GM21360 (cell line): Measurements from ENCODE around the gene CLDN15.
"Not testable (repeated sequence)": the region's sequence is repeated elsewhere in the genome, so short reads cannot be mapped to it uniquely, and the experiment has no call there.

ENCODE experiments used
- ATAC-seq: cut with Tn5 transposase; IDR thresholded peaks from one replicate; pipeline ENCODE4 v1.9.1; 2021; ENCODE audit warnings: mild to moderate bottlenecking, moderate library complexity; ENCODE audit not compliant: unreplicated experiment

Gene CLDN15

DNA sequence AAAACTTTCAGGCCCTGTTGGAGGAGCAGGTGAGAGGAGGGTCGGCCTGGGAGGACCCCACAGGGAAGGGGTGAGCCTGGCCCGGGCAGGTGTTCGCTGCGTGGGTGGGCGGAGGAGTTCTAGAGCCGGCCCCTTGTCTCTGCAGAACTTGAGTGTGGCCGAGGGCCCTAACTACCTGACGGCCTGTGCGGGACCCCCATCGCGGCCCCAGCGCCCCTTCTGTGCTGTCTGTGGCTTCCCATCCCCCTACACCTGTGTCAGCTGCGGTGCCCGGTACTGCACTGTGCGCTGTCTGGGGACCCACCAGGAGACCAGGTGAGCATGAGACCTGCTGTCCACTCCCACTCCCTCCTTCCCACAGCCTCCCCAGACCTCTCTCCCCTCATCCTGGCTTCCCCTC lies 14.1 kb downstream of the CLDN15 start:
- no peak for ATAC-seq

GRCh38 chr7:101222275-101222830 lies 15.2 kb downstream of the CLDN15 start:
- ATAC-seq, result no peak

GRCh38 chr7:101220295-101220694 lies 17.3 kb downstream of the CLDN15 start:
- ATAC-seq, result no peak

DNA sequence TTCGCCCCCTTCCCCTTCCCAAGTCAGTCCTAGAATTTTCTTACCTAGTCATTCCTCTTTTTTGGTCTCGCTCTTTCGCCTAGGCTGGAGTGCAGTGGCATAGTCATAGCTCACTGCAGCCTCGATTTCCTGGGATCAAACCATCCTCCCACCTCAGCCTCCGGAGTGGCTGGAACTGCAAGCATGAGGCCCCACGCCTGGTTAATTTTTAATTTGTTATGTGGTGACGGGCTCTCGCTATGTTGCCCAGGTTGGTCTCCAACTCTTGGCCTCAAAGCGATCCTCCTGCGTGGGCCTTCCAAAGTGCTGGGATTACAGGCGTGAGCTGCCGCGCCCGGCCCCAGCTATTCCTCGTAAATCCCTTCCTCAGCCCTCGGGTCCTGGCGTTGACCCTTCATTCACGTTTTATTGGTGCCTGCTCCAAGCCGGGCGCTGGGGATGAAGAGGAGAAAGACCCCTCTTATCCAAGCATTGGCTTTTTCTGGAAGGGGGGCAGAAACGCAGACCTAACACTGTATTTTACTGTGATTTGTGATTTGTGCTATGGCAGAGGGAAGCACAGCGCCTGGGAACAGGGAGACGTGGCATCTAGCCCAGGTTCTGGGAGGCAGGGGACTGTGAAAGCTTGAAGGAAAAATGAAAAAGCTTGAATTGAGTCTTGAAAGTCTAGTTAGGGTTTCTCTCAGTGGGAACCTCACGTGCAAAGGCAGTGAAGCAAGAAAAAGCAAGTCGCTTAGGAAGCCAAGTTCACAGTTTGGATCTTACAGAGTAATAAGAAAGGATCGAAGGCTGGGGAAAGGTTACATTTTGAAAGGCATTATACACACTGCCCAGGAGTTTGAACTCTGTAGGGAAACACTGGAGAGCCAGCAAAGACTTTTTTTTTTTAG lies 19.1 kb downstream of the CLDN15 start:
- ATAC-seq, result no peak

- peak; percentile 56 for ATAC-seq
These were observed 20.0 kb downstream of the CLDN15 start, which contains the start of the genes PLOD3 and ZNHIT1 for GRCh38 chr7:101217388-101218235. Gene PLOD3 (minus strand): TSS chr7:101217581. CDS start chr7:101217274, 307 bp downstream. Gene ZNHIT1 (plus strand): TSS chr7:101218165. CDS start chr7:101218196, 31 bp downstream.

GRCh38 chr7:101216860-101217387 lies 20.7 kb downstream of the CLDN15 start:
- ATAC-seq, result peak; percentile 20

- ATAC-seq, result no peak
These were observed 21.4 kb downstream of the CLDN15 start for GRCh38 chr7:101216001-101216859.

DNA sequence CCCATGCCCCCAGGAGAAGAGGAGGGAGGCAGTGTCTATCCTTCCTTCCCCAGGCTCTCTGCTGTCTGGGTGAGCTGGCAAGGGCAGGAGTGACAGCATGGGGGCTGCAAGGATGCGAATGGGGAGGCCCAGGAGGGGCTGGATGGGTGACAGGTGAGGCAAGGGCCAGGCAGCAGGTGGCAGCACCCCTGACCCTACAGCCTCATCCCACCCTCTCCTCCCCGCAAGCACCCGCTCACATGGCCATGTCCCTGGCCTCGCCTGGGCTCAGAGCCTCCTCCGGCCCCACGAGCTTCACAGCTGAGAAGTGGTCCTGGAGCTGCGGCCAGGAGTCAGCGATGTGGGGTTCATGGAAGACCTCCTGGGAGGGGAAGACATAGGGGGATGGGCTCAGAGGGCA lies 25.6 kb downstream of the CLDN15 start:
- ATAC-seq, result no peak

GRCh38 chr7:101211501-101211900 lies 26.1 kb downstream of the CLDN15 start:
- ATAC-seq, result no peak

DNA sequence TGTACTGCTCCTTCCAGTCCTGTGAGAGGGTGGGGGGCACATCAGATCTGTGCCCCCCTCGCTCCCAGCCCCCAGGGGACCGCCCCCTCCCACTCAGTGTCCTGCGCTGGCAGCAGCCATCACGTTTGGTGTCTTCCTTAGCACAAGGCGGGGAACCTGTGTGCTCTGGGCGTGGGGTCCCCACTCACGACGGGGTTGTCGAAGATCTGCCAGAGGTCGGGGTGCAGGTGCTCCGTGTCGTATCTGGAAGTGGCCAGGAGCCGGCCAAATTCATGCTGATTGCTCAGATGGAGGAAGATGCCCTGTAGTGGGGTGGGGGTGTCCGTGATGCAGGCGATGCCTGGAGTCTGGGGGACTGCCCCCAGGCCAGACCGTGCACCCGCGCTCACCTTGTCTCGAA lies 27.5 kb downstream of the CLDN15 start:
- no peak for ATAC-seq

DNA sequence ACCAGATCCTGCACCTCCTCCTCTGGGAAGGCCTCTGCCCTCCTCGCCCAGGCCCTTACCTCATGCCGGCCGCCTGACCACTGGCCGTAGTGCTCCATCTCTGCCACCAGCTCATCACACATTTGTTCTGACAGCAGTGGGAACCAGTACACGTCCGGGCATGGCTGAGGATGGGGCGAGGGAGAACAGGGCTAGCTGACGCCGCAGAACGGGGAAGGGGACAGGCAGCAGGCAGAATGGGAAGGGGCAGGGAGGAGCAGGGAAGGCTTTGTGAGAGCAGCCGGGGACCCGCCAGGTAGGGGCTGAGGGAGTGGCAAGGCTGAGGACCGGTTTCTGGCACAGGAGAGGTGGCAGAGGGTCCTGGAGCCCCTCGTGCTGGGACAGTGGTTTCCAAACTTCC lies 28.8 kb downstream of the CLDN15 start:
- ATAC-seq, result no peak

GRCh38 chr7:101207459-101207858 lies 30.1 kb downstream of the CLDN15 start:
- no peak for ATAC-seq

- ATAC-seq, result no peak
These were observed 30.9 kb downstream of the CLDN15 start for GRCh38 chr7:101206665-101207042.

DNA sequence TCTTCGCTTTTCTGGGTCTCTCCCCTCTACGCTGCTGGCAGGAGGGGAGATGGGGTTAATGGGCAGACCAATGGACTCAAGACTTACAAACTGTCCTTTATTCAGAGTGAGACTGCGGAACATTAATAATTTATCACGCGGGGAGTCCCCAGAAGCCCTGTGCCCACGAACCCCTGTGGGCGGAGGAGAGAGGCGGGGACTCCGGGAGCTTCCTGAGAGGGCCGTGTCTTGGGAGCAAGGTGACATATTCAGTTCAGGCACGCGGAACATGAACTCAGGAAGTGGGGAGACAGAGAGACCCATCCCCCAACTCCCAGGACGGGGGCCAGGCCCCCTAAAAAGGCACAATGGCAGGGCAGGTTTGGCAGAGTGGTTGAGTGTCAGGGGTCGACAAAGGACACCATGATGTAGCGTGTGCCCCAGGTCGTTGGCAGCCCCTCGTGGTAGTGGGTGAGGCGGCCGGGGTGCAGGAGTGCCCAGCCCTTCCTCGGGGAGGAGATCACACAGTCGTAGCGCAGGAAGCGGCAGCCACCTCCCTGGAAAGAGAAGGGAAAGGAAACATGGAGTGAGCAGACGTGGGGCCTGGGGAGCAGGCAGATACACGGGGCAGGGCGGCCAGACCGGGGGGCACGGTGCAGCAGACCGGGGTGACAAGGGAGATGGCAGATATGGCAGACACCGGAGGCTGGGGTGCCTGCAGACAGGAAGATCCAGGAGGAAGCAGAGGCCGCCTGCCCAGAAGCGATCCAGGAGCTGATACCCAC lies 31.5 kb downstream of the CLDN15 start:
- no peak for ATAC-seq

DNA sequence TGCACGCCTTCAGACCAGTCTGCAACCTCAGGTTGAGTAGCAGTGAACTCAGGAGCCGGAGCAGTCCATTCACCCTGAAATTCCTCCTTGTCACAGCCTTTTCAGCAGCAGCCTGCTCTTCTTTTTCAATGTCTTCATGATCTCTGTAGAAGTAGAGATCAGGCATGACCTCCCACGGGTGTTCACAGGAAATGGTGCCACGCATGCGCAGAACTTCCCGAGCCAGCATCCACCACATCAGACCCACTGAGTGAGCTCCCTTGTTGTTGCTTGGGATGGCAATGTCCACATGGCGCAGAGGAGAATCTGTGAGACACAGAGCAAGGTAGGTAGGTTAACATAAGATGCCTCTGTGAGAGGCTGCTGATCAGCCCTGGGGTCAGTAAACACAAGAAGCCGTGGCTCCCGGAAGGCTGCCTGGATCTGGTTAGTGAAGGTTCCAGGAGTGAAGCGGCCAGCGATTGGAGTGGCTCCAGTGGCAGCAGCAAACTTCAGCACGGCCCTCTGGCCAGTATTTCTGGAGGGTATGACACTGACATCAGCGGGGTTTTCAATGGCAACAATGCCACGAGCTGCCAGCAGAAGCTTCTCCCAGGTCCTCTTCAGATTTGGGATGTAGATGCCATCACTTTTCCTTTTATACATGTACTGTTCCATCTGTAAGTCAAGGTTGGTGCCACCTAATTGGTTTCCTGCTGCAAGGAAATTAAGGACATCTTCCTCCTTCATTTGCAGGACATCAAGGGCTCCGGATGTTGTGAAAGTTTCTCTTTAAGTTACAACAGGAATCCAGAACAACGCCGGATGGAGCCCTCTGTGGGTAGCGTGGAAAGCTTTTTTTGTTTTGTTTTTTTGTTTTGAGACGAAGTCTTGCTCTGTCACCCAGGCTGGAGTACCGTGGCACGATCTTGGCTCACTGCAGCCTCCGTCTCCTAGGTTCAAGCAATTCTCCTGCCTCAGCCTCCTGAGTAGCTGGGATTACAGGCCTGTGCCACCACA lies 33.6 kb downstream of the CLDN15 start:
- ATAC-seq, result not testable (repeated sequence)

DNA sequence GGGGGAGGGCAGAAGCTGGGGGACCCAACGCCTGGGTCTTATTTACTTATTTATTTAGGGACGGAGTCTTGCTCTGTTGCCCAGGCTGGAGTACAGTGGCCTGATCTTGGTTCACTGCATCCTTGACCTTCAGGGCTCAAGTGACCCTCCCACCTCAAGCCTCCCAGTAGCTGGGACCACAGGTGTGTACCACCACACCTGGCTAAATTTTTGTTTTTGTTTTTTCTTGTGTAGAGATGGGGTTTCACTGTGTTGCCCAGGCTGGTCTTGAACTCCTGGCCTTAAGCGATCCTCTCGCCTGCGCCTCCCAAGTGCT lies 35.0 kb downstream of the CLDN15 start:
- no peak for ATAC-seq

DNA sequence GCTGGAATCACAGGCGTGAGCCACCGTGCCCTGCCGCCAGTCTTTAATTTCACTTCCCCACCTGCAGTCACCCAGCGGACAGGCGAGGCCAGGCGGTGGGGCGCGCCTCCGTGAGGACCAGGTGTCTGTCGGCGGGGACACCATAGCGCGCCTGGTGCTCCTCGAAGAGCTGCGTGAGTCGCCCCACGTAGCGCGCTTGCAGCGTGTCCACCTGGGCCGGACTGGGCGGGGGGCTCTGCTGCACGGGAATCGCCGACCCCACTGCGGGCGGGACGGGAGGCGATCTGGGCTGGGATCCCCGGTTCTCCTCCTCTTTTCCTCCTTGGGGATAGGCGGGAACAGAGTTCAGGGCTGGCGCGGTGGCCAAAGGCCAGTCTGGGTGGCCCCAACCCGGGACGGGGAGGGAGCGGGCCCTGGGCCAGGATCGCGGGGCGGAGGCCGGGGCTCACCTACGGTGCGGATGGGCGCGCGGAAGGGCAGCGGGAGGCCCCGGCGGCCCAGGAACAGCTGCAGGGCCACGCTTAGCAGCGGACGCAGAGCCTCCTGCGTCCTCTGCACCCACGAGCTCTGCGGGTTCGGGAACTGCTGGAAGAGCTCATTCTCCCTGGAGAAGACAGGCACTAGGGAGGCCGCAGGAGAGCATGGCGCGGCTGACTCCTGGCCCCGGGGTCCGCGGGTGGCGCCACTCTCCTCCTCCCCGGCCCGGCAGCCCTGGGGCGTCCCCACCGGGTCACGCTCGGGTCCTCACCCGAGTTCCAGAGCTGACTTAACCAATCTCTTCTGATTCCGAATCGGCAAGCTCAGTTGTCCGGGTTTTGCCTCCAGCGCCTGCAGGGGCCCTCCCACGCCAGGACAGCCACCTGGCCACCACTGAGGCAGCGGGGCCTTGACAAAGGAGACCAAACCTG lies 35.7 kb downstream of the CLDN15 start:
- ATAC-seq, result no peak
